CD14-positive monocyte (primary cell): ENCODE results near the gene SGCA. TPM values are rescaled to one million over a fixed set of nuclear protein-coding genes. Genes with fewer than 3 reads are reported as not detected.

Experiments used
- DNase-seq, 3 donors: peaks; one replicate each; pipeline ENCODE4 v3.0.0-alpha.2; 2011 to 2022
- H2AFZ ChIP-seq: 2 replicates; pipeline ENCODE4 v1.6.0; 2012; ENCODE audit warnings: mild to moderate bottlenecking, low read depth, low read length, inconsistent platforms; ENCODE audit not compliant: insufficient read depth, poor library complexity, severe bottlenecking
- H3K27ac ChIP-seq, 2 donors: 1 replicate in 1 of 2; 2 replicates in 1 of 2; pipeline ENCODE4 v1.5.1; 2012 to 2013; ENCODE audit warnings: low read length in 2 of 2, control low read depth in 1 of 2, inconsistent platforms in 1 of 2, low read depth in 1 of 2, mild to moderate bottlenecking in 1 of 2
- H3K27me3 ChIP-seq, 2 donors: one replicate each; pipeline versions ENCODE4 v1.6.0 to v1.6.1; 2011 to 2013; ENCODE audit warnings: low read length in 2 of 2; ENCODE audit not compliant: control insufficient read depth in 2 of 2, insufficient read depth in 2 of 2
- H3K36me3 ChIP-seq, 2 donors: replicated peaks in 1 of 2; 1 replicate in 1 of 2; 2 replicates in 1 of 2; pipeline versions ENCODE4 v1.5.1 to v1.6.1; 2012 to 2013; ENCODE audit warnings: low read length in 2 of 2, control low read depth in 1 of 2, inconsistent platforms in 1 of 2, mild to moderate bottlenecking in 1 of 2; ENCODE audit not compliant: insufficient read depth in 2 of 2, control insufficient read depth in 1 of 2
- H3K4me1 ChIP-seq, 2 donors: 1 replicate in 1 of 2; 2 replicates in 1 of 2; pipeline versions ENCODE4 v1.5.1 to v1.6.1; 2012 to 2013; ENCODE audit warnings: low read length in 2 of 2, control low read depth in 1 of 2, inconsistent platforms in 1 of 2, mild to moderate bottlenecking in 1 of 2, moderate library complexity in 1 of 2; ENCODE audit not compliant: insufficient read depth in 2 of 2, control insufficient read depth in 1 of 2
- H3K4me2 ChIP-seq: replicated peaks from 2 replicates; pipeline ENCODE3; 2012; ENCODE audit warnings: low read length, moderate library complexity, mild to moderate bottlenecking; ENCODE audit not compliant: poor library complexity, severe bottlenecking; ENCODE audit errors: extremely low read depth
- H3K4me3 ChIP-seq, 3 experiments: fragments of 200-600 bp in 1 of 3; sonication (generic) in 1 of 3; replicated peaks in 1 of 3; 1 replicate in 2 of 3; 2 replicates in 1 of 3; pipeline ENCODE4 v1.5.1; 2011 to 2013; ENCODE audit warnings: low read length in 3 of 3, mild to moderate bottlenecking in 3 of 3, control low read depth in 2 of 3, low read depth in 2 of 3, inconsistent platforms in 1 of 3, moderate library complexity in 1 of 3
- H3K79me2 ChIP-seq: 2 replicates; pipeline ENCODE4 v1.6.0; 2012; ENCODE audit warnings: mild to moderate bottlenecking, control low read depth, inconsistent platforms, low read length, moderate library complexity; ENCODE audit not compliant: insufficient read depth
- H3K9ac ChIP-seq: 2 replicates; pipeline ENCODE4 v1.6.0; 2017; ENCODE audit warnings: low read length, mild to moderate bottlenecking; ENCODE audit not compliant: insufficient read depth, poor library complexity, severe bottlenecking
- H3K9me3 ChIP-seq, 2 donors: replicated peaks in 1 of 2; 1 replicate in 1 of 2; 2 replicates in 1 of 2; pipeline versions ENCODE4 v1.5.1 to v1.6.1; 2012 to 2013; ENCODE audit warnings: low read length in 2 of 2, control low read depth in 1 of 2; ENCODE audit not compliant: control insufficient read depth in 1 of 2, insufficient read depth in 1 of 2
- H4K20me1 ChIP-seq: 2 replicates; pipeline ENCODE4 v1.6.0; 2012; ENCODE audit warnings: mild to moderate bottlenecking, low read length, control low read depth, moderate library complexity; ENCODE audit not compliant: insufficient read depth
- H3K27ac Mint-ChIP-seq, 7 donors: one replicate each; pipeline ENCODE4 v1.8.0; 2020; ENCODE audit warnings: mild to moderate bottlenecking in 7 of 7, mixed read lengths in 7 of 7, moderate library complexity in 6 of 7, inconsistent platforms in 2 of 7
- H3K27me3 Mint-ChIP-seq, 3 donors: one replicate each; pipeline ENCODE4 v1.8.0; 2021 to 2022; ENCODE audit warnings: low read depth in 3 of 3, mild to moderate bottlenecking in 3 of 3, mixed read lengths in 3 of 3, moderate library complexity in 3 of 3, inconsistent platforms in 1 of 3
- H3K36me3 Mint-ChIP-seq, 2 donors: one replicate each; pipeline ENCODE4 v1.8.0; 2020; ENCODE audit warnings: mixed read lengths in 2 of 2, inconsistent platforms in 1 of 2, mild to moderate bottlenecking in 1 of 2
- H3K4me1 Mint-ChIP-seq: one replicate; pipeline ENCODE4 v1.8.0; 2020; ENCODE audit warnings: mild to moderate bottlenecking, mixed read lengths
- H3K4me3 Mint-ChIP-seq, 2 donors: one replicate each; pipeline ENCODE4 v1.8.0; 2020; ENCODE audit warnings: mild to moderate bottlenecking in 2 of 2, mixed read lengths in 2 of 2, moderate library complexity in 1 of 2
- H3K9me3 Mint-ChIP-seq, 7 donors: one replicate each; pipeline ENCODE4 v1.8.0; 2020 to 2022; ENCODE audit warnings: mixed read lengths in 7 of 7, mild to moderate bottlenecking in 6 of 7, moderate library complexity in 6 of 7, inconsistent platforms in 2 of 7
- CTCF ChIP-seq: fragments of 200-600 bp; IDR thresholded peaks from one replicate; pipeline ENCODE4 v1.8.0; 2022; ENCODE audit warnings: antibody characterized with exemption, mild to moderate bottlenecking
- WGBS: methylation state at CpG from one replicate; pipeline ENCODE4 v1.1.5; 2013; ENCODE audit warnings: missing lambda C conversion rate; ENCODE audit not compliant: insufficient coverage; 5-methylcytosine and 5-hydroxymethylcytosine counted together
- intact Hi-C, 2 donors: fragments of 100-400 bp; cut with micrococcal nuclease; formaldehyde crosslinking; loops; one replicate each; pipeline versions ENCODE4 v1.15.0 to v1.15.1; 2023
- polyA plus RNA-seq, 3 donors: library from polyadenylated mRNA; depleted of rRNA in 1 of 3; unstranded in 2 of 3; stranded (reverse) in 1 of 3; fragments of 300-500 nt in 2 of 3; fragments of >200 nt in 1 of 3; fragmentation: Illumina TruSeq in 2 of 3; gene quantifications; 1 replicate in 2 of 3; 2 replicates in 1 of 3; pipeline ENCODE4 v1.2.3, GENCODE V29; 2012 to 2021

Gene SGCA
- polyA plus RNA-seq, 3 donors, result 0.27 to 0.89 (median 0.53) TPM

GRCh38 chr17:50165466-50165865 is 339 bp upstream of the SGCA start:
- H3K36me3 Mint-ChIP-seq, result no peaks in the 10 kb centered on the region
- intact Hi-C loops, result no loop called here
- Histone ChIP-seq H3K9me3 (no peaks in the 10 kb centered on the region), H4K20me1 (peaks cover 4% of the 10 kb centered on the region), H3K4me2 (no peak overlapping the region), H3K27me3 (peaks cover 4 to 9% of the 10 kb centered on the region in 2 donors), H3K9ac (no peak overlapping the region), H3K79me2 (no peaks in the 10 kb centered on the region), H3K27ac (no peak overlapping the region), H3K4me1 (peaks cover 20 to 28% of the 10 kb centered on the region in 2 donors), H3K4me3 (no peak overlapping the region), H2AFZ (no peak overlapping the region), H3K36me3 (no peaks in the 10 kb centered on the region)
- no peak for TF ChIP-seq CTCF
- peaks cover 34% of the 10 kb centered on the region for H3K4me1 Mint-ChIP-seq
- 100% methylated on average over 3 of the region's 3 CpGs for WGBS
- peaks cover 11 to 35% (median 16%) of the 10 kb centered on the region in 3 donors for H3K27me3 Mint-ChIP-seq
- H3K4me3 Mint-ChIP-seq, result no peak overlapping the region
- peaks cover 0 to 4% (median 0%) of the 10 kb centered on the region in 7 donors for H3K9me3 Mint-ChIP-seq
- no peak for DNase-seq
- no peak overlapping the region for H3K27ac Mint-ChIP-seq

DNA sequence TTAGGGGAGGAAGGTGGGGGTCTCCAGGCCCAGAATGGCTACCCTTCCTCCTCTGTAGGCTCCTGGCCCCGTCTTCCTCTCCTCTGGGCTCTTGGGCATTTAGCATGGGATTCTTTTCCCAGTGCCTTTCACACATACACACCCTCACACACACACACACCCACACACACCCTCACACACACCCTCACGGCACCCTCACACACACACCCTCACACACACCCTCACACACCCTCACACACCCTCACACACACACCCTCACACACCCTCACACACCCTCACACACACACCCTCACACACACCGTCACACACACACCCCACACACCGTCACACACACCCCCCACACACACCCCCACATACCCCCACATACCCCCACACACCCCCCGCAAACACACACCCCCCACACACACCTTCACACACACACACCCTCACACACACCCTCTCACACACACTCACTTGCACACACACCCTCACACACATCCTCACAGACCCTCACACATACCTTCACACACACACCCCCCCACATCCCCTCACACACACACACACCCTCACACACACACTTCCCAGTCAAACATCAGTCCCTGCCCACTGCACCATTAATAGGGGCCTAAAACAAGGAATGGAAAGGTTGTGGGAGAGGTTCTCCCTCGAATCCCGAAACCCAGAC is 845 bp downstream of the SGCA start:
- H4K20me1 ChIP-seq, result peaks cover 4% of the 10 kb centered on the region
- Mint-ChIP-seq H3K4me1 (peaks cover 26% of the 10 kb centered on the region), H3K27me3 (peaks cover 7 to 28% (median 9%) of the 10 kb centered on the region in 3 donors), H3K9me3 (peaks cover 0 to 4% (median 0%) of the 10 kb centered on the region in 7 donors), H3K27ac (no peak overlapping the region), H3K36me3 (no peaks in the 10 kb centered on the region), H3K4me3 (no peak overlapping the region)
- TF ChIP-seq CTCF, result no peak
- no peak overlapping the region for H3K9ac ChIP-seq
- H3K9me3 ChIP-seq, result no peaks in the 10 kb centered on the region
- no peak overlapping the region for H2AFZ ChIP-seq
- no peak overlapping the region for H3K27ac ChIP-seq
- H3K79me2 ChIP-seq, result no peaks in the 10 kb centered on the region
- H3K4me1 ChIP-seq, result peaks cover 11 to 18% of the 10 kb centered on the region in 2 donors
- no peak overlapping the region for H3K4me3 ChIP-seq
- no peak overlapping the region for H3K4me2 ChIP-seq
- WGBS, result 71% methylated on average over 1 of the region's 7 CpGs
- DNase-seq, result no peak
- intact Hi-C loops, result no loop called here
- H3K36me3 ChIP-seq, result no peaks in the 10 kb centered on the region
- H3K27me3 ChIP-seq, result peaks cover 0 to 3% of the 10 kb centered on the region in 2 donors
